Stimulated activated CD8-positive, alpha-beta memory T cell treated with anti-CD3 and anti-CD28 coated beads, Interleukin-15, amount 100 ng/mL, for 48 hours (primary cell): Measurements from ENCODE around the gene NKX2-4.

Experiments
- DNase-seq, 2 donors: peaks; one replicate each; pipeline ENCODE4 v3.0.0-alpha.2; 2020; ENCODE audit warnings: low read depth in 2 of 2

Gene NKX2-4

GRCh38 chr20:21360705-21361104, 36.6 kb downstream of the NKX2-4 start:
- no peak for DNase-seq

- no peak for DNase-seq
These were observed 38.6 kb downstream of the NKX2-4 start for GRCh38 chr20:21358737-21359136.

- no peak for DNase-seq
These were observed 39.5 kb downstream of the NKX2-4 start for GRCh38 chr20:21357844-21358243.

GRCh38 chr20:21356386-21356785, 40.9 kb downstream of the NKX2-4 start:
- no peak for DNase-seq

GRCh38 chr20:21355981-21356380, 41.3 kb downstream of the NKX2-4 start:
- DNase-seq, result no peak

GRCh38 chr20:21353236-21353635, 44.1 kb downstream of the NKX2-4 start:
- DNase-seq, result no peak

GRCh38 chr20:21352703-21353102, 44.6 kb downstream of the NKX2-4 start:
- no peak for DNase-seq
